ENCODE measurements around the gene AP5B1. TPM values are rescaled to one million over a fixed set of nuclear protein-coding genes. Genes with fewer than 3 reads are reported as not detected.

AP5B1 gene
- total RNA-seq, 1 donor from 2014 or later, result 21.0 TPM

- Mint-ChIP-seq H3K36me3 (ENCODE audit: unreplicated experiment) (no peaks in the 10 kb centered on the region), H3K27ac (ENCODE audit: unreplicated experiment) (no peak overlapping the region), H3K27me3 (ENCODE audit: unreplicated experiment) (peaks cover 21% of the 10 kb centered on the region), H3K4me3 (ENCODE audit: unreplicated experiment) (no peak overlapping the region), H3K4me1 (ENCODE audit: unreplicated experiment) (no peaks in the 10 kb centered on the region), H3K9me3 (ENCODE audit: unreplicated experiment) (no peaks in the 10 kb centered on the region)
- TF ChIP-seq, protein P1, sequence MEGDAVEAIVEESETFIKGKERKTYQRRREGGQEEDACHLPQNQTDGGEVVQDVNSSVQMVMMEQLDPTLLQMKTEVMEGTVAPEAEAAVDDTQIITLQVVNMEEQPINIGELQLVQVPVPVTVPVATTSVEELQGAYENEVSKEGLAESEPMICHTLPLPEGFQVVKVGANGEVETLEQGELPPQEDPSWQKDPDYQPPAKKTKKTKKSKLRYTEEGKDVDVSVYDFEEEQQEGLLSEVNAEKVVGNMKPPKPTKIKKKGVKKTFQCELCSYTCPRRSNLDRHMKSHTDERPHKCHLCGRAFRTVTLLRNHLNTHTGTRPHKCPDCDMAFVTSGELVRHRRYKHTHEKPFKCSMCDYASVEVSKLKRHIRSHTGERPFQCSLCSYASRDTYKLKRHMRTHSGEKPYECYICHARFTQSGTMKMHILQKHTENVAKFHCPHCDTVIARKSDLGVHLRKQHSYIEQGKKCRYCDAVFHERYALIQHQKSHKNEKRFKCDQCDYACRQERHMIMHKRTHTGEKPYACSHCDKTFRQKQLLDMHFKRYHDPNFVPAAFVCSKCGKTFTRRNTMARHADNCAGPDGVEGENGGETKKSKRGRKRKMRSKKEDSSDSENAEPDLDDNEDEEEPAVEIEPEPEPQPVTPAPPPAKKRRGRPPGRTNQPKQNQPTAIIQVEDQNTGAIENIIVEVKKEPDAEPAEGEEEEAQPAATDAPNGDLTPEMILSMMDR (IDR thresholded peaks at IDR 0.05), result no peak
- DNase-seq (ENCODE audit: extremely low spot score, unreplicated experiment), result no peak
Measured at GRCh38 chr11:65808744-65809341, 28.1 kb upstream of the AP5B1 start.

DNA sequence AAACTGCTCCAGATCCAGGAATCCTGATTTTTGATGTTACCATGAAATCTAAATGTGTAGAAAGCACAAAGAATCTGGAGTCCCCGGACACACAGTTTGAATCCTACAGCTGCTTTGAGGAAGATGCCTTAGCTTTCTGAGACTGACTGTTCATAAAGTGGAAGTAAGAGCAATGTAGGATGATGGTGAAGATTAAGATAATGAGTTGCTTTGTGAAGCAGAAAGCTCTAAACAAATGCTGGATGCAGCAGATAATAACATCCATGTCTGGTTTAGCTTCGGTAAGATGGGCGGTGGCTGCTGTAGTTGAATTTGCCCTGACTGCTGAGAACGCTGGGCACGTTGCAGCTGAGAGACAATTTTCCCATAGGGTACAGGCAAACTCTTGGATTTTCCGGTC lies 26.2 kb upstream of the AP5B1 start:
- no peaks in the 10 kb centered on the region for H3K36me3 Mint-ChIP-seq (ENCODE audit: unreplicated experiment)
- H3K4me3 Mint-ChIP-seq (ENCODE audit: unreplicated experiment), result no peak overlapping the region
- no peaks in the 10 kb centered on the region for H3K9me3 Mint-ChIP-seq (ENCODE audit: unreplicated experiment)
- no peak overlapping the region for H3K27ac Mint-ChIP-seq (ENCODE audit: unreplicated experiment)
- H3K27me3 Mint-ChIP-seq (ENCODE audit: unreplicated experiment), result peaks cover 35% of the 10 kb centered on the region
- no peak for DNase-seq (ENCODE audit: extremely low spot score, unreplicated experiment)
- TF ChIP-seq, protein P1 (IDR thresholded peaks at IDR 0.05), result no peak
- H3K4me1 Mint-ChIP-seq (ENCODE audit: unreplicated experiment), result no peaks in the 10 kb centered on the region

DNA sequence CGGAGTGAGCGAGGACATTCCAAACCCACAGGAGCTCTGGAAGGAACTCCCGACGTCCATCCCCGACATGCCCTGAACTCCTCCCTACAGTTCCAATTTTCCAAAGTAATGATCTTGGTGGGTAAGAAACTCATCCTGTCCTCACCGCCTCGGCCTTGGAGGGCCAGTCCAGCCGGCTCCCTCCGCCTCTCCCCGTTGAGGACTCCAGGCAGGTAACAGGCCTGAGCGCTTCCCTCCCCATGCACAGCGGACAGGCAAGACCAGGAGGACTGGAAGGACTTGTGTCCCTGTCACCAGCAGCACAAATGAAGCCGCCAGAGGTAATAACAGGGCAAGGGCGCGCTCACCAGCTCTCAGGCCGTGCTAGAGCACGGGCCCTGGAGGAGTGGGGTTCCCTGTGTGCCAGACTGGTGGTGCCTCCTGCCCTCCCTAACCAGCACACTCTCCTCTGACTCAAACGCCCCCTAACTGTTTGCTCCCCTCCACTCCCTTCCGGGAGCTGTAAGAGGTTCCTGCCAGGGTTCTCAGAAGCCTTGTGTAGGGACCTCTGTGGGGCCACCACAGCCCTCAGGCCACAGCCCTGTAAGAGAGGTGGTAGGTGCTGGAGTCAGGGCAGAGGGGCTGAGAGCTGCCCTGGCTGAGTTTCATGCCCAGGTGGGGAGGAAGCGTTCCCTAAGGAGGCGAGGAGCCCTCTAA lies 23.2 kb upstream of the AP5B1 start:
- Mint-ChIP-seq H3K9me3 (ENCODE audit: unreplicated experiment) (no peaks in the 10 kb centered on the region), H3K27ac (ENCODE audit: unreplicated experiment) (no peak overlapping the region), H3K36me3 (ENCODE audit: unreplicated experiment) (no peaks in the 10 kb centered on the region), H3K4me1 (ENCODE audit: unreplicated experiment) (no peaks in the 10 kb centered on the region), H3K4me3 (ENCODE audit: unreplicated experiment) (no peak overlapping the region), H3K27me3 (ENCODE audit: unreplicated experiment) (peaks cover 37% of the 10 kb centered on the region)
- DNase-seq (ENCODE audit: extremely low spot score, unreplicated experiment), result no peak
- TF ChIP-seq, protein P1 (IDR thresholded peaks at IDR 0.05), result no peak

GRCh38 chr11:65802841-65803240 lies 22.1 kb upstream of the AP5B1 start:
- H3K9me3 Mint-ChIP-seq (ENCODE audit: unreplicated experiment), result no peaks in the 10 kb centered on the region
- H3K4me1 Mint-ChIP-seq (ENCODE audit: unreplicated experiment), result no peaks in the 10 kb centered on the region
- peaks cover 34% of the 10 kb centered on the region for H3K27me3 Mint-ChIP-seq (ENCODE audit: unreplicated experiment)
- no peak overlapping the region for H3K27ac Mint-ChIP-seq (ENCODE audit: unreplicated experiment)
- no peaks in the 10 kb centered on the region for H3K36me3 Mint-ChIP-seq (ENCODE audit: unreplicated experiment)
- DNase-seq (ENCODE audit: extremely low spot score, unreplicated experiment), result no peak
- H3K4me3 Mint-ChIP-seq (ENCODE audit: unreplicated experiment), result no peak overlapping the region
- TF ChIP-seq, protein P1 (IDR thresholded peaks at IDR 0.05), result no peak

DNA sequence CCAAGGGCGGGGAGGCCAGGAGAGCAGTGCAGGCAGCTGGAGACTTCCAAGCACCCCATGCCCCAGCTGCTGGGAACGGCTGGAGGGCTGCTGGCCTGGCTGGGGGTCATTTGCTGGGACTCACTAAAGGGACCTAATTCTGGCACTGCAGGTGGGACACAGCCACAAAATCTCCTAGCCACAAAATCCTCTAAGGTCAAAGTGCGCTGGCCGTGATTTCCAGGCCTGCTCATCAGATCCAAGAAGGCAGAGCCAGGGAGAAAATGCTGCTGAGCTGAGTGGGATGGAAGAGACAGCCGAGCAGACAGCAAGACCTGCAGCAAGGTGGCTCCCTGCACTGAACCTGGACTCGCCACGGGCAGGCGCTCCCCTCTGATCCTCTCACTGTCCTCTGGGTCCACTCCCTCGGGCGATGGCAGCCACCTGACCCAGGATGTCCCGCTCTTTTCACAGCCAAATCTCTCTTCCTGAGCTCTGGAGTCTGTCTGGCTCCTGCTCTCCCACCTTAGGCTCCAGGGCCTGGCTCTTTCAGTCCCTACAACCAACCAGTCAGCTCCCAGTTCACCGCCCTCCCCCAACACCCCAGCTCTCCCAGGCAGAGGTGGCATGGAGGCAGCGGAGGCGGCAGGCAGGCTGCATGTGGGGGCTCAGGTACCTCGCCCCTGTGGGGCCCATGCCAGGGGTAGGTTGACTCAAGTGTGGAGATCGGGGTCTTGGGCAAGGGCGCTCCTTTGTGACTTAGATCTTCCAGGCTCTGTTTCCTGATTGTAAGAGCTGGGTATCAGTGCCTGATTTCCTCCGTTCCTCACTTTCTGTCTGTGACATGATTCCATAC lies 20.6 kb upstream of the AP5B1 start:
- TF ChIP-seq, protein P1 (IDR thresholded peaks at IDR 0.05), result no peak
- Mint-ChIP-seq H3K27ac (ENCODE audit: unreplicated experiment) (no peak overlapping the region), H3K4me1 (ENCODE audit: unreplicated experiment) (no peaks in the 10 kb centered on the region), H3K9me3 (ENCODE audit: unreplicated experiment) (no peaks in the 10 kb centered on the region), H3K27me3 (ENCODE audit: unreplicated experiment) (peaks cover 39% of the 10 kb centered on the region), H3K4me3 (ENCODE audit: unreplicated experiment) (no peak overlapping the region), H3K36me3 (ENCODE audit: unreplicated experiment) (no peaks in the 10 kb centered on the region)
- no peak for DNase-seq (ENCODE audit: extremely low spot score, unreplicated experiment)
